C4-2B (cell line): ENCODE results near the gene FAM98A.

Source experiments
- H3K27ac ChIP-seq: fragments of 450-650 bp; 2 replicates; pipeline ENCODE4 v1.5.1; 2017
- ZFX ChIP-seq: fragments of 450-650 bp; IDR thresholded peaks from 2 replicates; pipeline ENCODE4 v1.6.1; 2017
- TF ChIP-seq, protein P1 (sequence below): fragments of 450-650 bp; conservative IDR thresholded peaks from 2 replicates; pipeline ENCODE4 v1.5.1; 2017; ENCODE audit warnings: mild to moderate bottlenecking

The FAM98A gene

DNA sequence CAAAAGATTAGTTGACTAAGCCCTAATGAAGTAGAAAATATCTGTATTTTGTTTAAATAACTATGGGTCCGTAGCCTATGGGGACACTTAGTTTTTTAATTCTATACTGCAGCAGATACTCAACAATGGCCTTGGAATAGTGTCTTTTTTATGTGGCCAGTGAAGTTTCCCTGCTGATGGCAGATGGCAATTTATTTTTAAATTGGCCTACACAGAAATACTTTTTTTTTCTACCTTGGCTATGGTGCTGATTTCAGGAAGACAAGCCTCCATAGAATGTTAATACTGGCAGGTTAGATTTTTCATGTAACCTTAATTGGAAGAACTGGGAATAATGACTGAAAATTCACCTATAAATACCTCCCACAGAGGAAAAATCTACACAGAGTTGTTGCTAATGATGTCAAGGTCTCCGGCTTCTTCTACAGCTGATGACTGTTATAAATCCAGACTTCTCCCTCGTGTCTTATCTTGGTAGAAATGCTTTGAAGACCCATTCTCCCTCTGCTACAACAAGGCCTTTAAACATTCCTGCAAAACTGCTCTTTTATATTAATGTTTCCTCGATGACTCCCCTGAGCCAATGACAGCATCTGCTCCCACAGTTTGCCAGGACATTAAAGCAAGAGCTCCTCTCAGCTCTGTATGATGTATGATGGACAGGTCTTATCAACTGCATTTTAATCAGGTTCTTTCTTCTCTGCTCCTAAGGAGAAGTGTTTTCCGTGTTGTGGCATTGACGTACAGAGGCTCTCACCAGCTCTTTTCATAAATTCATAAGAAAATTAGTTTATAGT, 29.1 kb upstream of the FAM98A start:
- no peak overlapping the region for H3K27ac ChIP-seq

DNA sequence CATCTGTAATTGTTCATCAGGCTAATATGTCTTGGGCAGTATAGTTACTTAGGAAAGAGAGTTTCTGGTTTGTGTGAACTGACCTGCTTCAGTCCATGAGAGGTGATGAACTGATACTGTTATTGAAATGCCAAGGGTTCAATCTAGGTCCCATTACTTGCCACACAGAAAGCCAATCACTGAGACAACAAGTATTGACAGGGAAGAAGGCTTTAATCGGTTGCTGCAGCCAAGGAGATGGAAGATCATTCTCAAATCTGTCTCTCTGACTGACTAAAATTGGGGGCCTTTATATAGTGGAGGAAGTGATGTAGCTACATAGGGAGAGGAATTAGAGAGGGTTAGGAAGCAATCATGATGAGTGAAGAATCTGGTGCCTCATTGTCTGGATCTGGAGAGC, 19.9 kb upstream of the FAM98A start:
- TF ChIP-seq, protein P1, sequence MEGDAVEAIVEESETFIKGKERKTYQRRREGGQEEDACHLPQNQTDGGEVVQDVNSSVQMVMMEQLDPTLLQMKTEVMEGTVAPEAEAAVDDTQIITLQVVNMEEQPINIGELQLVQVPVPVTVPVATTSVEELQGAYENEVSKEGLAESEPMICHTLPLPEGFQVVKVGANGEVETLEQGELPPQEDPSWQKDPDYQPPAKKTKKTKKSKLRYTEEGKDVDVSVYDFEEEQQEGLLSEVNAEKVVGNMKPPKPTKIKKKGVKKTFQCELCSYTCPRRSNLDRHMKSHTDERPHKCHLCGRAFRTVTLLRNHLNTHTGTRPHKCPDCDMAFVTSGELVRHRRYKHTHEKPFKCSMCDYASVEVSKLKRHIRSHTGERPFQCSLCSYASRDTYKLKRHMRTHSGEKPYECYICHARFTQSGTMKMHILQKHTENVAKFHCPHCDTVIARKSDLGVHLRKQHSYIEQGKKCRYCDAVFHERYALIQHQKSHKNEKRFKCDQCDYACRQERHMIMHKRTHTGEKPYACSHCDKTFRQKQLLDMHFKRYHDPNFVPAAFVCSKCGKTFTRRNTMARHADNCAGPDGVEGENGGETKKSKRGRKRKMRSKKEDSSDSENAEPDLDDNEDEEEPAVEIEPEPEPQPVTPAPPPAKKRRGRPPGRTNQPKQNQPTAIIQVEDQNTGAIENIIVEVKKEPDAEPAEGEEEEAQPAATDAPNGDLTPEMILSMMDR, result no peak
- no peak for TF ChIP-seq ZFX
- no peak overlapping the region for H3K27ac ChIP-seq

More for the DNA sequence above, 29.1 kb upstream of the FAM98A start:
- no peak for TF ChIP-seq ZFX
- TF ChIP-seq, protein P1, result no peak

DNA sequence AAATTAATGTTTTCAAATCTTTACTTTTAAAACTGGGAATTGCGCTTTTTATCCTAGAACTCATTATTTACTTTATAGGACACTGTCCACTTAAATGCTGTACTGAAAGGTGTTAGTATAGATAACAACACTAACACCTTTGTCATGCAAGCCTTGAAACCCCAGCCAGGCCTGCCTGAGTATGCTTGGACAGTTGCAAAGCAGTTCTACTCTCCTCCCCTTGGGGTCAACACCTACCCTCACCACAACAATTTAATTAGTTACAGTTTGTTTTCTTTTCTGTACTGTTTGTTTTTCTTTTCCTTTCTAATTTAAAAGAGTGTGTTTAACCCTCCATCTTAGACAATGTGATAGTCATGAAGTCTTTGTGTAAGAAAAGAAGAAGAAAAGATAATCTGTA, 18.9 kb upstream of the FAM98A start:
- H3K27ac ChIP-seq, result no peak overlapping the region
- TF ChIP-seq ZFX, result no peak
- TF ChIP-seq, protein P1, result no peak

DNA sequence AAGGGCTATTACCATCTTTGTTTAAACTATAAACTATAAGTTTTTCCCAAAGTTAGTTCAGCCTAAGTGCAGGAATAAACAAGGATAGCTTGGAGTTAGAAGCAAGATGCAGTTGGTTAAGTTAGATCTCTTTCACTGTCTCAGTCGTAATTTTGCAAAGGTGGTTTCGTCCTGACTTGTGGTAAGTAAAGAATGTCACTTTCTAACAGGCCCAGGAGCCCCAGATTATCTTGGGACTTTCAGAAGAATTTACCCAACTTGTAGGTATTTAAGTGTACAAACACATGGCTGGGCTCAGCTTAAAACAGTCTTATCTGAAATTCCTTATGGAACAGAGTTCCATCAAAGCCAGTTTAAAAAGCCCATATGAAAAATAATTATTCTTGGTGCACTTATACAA, 18.3 kb upstream of the FAM98A start:
- TF ChIP-seq, protein P1, result no peak
- no peak for TF ChIP-seq ZFX
- H3K27ac ChIP-seq, result no peak overlapping the region

DNA sequence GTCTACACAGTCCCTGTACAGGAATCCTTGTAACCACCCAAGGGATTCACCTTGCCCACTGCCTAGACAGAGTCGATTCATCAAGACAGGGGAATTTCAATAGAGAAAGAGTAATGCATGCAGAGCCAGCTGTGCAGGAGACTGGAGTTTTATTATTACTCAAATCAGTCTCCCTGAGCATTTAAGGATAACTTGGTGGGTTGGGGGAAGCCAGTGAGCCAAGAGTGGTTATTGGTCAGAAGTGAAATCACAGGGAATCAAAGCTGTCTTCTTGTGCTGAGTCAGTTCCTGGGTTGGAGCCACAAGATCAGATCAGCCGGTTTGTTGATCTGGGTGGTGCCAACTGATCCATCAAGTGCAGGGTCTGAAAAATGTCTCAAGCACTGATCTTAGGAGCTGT, 17.8 kb upstream of the FAM98A start:
- no peak for TF ChIP-seq ZFX
- TF ChIP-seq, protein P1, result no peak

DNA sequence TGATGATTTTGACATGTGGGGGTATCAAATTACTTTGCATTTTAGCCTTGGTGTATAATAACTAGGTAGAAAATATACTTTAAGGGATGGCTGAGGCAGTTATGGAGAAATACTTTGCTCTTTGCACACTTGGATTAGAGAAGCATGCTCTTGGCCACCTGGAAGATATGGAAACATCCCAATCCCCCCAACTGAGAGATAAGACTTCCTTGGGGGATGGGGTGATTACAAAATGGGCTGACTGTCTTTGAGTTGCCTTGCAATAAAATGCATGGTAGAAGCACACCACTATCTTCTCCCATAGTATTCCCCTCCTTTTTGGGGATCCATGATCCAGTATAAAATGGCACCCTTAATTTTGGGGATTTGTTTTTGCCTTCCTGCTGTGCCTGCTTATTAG, 15.1 kb upstream of the FAM98A start:
- H3K27ac ChIP-seq, result no peak overlapping the region

More for the DNA sequence above, 17.8 kb upstream of the FAM98A start:
- no peak overlapping the region for H3K27ac ChIP-seq

DNA sequence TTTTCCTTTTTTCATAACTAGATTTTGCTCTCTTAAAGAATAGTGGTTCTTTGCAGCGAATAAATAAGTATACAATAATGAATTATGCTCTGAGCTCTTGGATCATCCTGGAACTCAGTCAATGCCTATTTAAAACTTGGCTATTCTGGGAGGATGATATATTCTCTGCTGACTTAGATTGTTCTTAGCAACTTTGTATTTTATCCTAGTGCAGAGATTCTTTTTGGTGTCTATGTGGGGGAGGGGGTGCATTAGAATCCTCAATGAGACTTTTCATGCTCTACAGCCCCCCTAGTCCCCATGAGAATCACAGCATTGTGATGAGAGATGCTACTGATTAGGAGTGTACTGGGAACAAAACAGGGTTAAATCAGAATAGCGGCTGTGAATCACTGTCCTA, 8.8 kb upstream of the FAM98A start:
- H3K27ac ChIP-seq, result no peak overlapping the region
- TF ChIP-seq, protein P1, result no peak
- no peak for TF ChIP-seq ZFX

More for the DNA sequence above, 15.1 kb upstream of the FAM98A start:
- TF ChIP-seq, protein P1, result no peak
- TF ChIP-seq ZFX, result no peak
